Measurements from ENCODE around the gene UGT1A8.
"Not testable (repeated sequence)": the region's sequence is repeated elsewhere in the genome, so short reads cannot be mapped to it uniquely, and the experiment has no call there.

DNA sequence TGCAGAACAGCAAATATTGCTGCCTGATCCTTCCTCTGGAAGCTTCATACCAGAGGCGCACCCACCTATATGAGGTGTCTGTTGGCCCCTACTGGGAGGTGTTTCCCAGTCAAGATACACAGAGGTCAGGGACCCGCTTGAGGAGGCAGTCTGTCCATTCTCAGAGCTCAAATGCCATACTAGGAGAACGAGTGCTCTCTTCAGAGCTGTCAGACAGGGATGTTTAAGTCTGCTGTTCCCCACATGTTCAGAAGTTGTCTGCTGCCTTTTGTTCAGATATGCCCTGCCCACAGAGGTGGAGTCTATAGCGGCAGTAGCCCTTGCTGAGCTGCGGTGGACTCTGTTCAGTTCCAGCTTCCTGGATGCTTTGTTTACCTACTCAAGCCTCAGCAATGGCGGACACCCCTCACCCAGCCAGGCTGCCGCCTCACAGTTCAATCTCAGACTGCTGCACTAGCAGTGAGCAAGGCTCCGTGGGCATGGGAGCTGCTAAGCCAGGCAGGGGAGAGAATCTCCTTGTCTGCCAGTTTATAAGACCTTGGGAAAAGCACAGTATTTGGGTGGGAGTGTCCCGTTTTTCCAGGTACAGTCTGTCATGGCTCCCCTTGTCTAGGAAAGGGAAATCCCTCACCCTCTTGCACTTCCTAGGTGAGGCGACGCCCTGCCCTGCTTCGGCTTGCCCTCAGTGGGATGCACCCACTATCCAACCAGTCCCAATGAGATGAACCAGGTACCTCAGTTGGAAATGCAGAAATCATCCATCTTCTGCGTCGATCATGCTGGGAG is 119.6 kb downstream of the UGT1A8 start:
- not testable (repeated sequence) for TF ChIP-seq POLR2AphosphoS5, CTCF (IDR thresholded peaks at IDR 0.05)

All from sigmoid colon (tissue), 4 donors.